Stimulated activated CD8-positive, alpha-beta memory T cell treated with anti-CD3 and anti-CD28 coated beads, Interleukin-12 subunit alpha, Interleukin-12 subunit beta, amount 100 ng/mL, for 24 hours (primary cell): Measurements from ENCODE around the gene SENP5.
A peak's percentile ranks its signal among the peaks of the same experiment; 100 is the strongest.
"Not testable (repeated sequence)": the region's sequence is repeated elsewhere in the genome, so short reads cannot be mapped to it uniquely, and the experiment has no call there.

Source experiments
- DNase-seq: peaks from one replicate; pipeline ENCODE4 v3.0.0-alpha.2; 2020; ENCODE audit errors: extremely low read depth

Gene SENP5, protein sequence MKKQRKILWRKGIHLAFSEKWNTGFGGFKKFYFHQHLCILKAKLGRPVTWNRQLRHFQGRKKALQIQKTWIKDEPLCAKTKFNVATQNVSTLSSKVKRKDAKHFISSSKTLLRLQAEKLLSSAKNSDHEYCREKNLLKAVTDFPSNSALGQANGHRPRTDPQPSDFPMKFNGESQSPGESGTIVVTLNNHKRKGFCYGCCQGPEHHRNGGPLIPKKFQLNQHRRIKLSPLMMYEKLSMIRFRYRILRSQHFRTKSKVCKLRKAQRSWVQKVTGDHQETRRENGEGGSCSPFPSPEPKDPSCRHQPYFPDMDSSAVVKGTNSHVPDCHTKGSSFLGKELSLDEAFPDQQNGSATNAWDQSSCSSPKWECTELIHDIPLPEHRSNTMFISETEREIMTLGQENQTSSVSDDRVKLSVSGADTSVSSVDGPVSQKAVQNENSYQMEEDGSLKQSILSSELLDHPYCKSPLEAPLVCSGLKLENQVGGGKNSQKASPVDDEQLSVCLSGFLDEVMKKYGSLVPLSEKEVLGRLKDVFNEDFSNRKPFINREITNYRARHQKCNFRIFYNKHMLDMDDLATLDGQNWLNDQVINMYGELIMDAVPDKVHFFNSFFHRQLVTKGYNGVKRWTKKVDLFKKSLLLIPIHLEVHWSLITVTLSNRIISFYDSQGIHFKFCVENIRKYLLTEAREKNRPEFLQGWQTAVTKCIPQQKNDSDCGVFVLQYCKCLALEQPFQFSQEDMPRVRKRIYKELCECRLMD

DNA sequence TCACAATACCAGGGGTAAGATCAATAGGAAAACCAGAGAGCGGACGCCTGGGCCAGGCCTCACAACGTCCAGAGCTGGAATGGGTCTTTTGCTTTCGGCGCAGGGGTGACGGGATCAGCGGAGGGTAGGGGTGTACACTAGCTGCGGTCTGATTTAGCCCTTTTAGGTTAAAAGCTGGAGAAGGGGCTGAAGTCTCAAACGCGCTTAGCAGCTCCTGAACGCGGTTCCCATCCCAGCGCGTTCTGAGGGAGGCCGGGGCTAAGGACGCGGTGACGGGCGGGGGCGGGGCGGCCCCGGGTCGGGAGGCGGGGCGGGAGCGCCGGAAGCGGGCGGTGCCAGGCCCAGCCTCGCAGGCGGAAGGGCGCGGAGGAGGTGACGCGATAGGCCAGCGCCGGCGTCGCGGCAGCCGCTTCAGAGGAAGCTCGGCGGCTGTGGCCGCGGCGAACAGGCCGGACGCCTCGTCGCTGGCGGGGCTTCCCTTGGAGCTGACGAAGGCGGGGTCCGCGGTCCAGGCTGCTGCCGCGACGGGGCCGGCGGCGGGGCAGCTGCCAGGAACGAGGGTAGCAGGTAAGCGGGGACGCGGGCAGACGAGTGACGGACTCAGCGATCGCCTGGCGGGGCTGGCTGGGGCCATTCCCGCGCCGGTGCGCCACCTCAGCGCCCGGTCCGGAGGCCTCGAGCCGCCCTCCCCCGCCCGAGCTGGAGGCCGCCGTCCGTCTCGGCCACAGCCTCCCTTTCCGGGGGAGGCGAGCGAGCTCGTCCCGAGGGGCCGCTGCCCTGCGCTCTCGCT lies at the start of gene SENP5:
Gene SENP5, plus strand, starts transcription at position 414 of the 790 bp plus-strand sequence. CDS start 17,262 bp downstream, outside the sequence.
- DNase-seq, result peak; percentile 74

- no peak for DNase-seq
Observed at GRCh38 chr3:196821806-196822355, 45.8 kb upstream of the SENP5 start.

DNA sequence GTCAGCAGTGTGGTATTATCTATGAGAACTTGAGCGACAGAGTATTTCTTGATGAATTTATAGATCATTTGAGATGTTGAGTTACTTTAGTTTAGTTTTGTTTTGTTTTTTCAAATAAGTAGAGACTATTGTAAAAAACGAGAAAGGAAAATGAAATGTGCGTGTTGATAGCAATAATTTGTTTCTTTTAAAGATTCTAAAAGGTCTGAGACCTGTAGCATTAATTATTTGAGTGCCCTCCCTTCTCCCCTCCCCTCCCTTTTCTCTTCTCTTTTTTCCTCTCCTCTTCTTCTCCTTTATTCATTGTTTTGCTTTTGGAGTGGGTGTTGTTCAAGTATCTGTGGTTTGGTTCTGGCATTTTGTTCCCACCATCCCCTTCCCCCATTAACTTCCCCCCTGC lies 38.1 kb upstream of the SENP5 start:
- not testable (repeated sequence) for DNase-seq

DNA sequence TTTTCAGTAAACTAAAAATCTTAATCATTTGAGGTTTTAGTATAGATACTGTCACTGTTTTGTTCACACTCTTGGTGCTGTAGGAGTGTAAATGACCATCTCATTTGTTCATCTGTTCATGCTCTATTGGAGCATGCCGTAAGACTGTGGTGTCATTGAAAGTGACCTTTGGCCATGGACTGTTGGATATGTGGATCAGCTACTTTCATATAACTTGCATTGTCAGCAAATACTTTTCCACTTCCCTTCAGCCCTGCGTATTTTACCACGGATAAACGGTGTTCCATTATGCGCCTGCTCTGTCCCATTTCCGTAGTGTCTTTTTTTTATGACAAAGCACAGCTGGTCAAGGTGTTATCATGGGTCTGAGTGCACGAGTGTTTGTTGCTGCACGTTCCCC lies 32.6 kb upstream of the SENP5 start:
- DNase-seq, result no peak

GRCh38 chr3:196836626-196837025 lies 31.1 kb upstream of the SENP5 start:
- DNase-seq, result not testable (repeated sequence)

GRCh38 chr3:196837819-196838420 lies 29.8 kb upstream of the SENP5 start:
- DNase-seq, result peak; percentile 38

DNA sequence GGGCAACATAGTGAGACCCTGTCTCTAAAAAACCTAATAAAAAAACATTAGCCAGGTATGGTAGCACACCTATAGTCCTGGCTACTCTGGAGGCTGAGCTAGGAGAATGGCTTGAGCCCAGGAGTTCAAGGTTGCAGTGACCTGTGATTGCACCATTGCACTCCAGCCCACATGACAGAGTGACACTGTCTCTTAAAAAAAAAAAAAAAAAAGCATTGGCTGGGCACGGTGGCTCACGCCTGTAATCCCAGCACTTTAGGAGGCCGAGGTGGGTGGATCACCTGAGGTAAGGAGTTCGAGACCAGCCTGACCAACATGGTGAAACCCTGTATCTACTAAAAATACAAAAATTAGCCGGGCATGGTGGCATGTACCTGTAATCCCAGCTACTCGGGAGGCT lies 28.4 kb upstream of the SENP5 start:
- not testable (repeated sequence) for DNase-seq

GRCh38 chr3:196842567-196843434 lies 24.9 kb upstream of the SENP5 start:
- DNase-seq, result no peak

GRCh38 chr3:196843435-196844110 lies 24.1 kb upstream of the SENP5 start:
- DNase-seq, result no peak

GRCh38 chr3:196844235-196845219 lies 23.2 kb upstream of the SENP5 start:
- DNase-seq, result not testable (repeated sequence)

GRCh38 chr3:196848375-196848774 lies 19.3 kb upstream of the SENP5 start:
- not testable (repeated sequence) for DNase-seq

GRCh38 chr3:196849180-196849741 lies 18.5 kb upstream of the SENP5 start:
- DNase-seq, result no peak

DNA sequence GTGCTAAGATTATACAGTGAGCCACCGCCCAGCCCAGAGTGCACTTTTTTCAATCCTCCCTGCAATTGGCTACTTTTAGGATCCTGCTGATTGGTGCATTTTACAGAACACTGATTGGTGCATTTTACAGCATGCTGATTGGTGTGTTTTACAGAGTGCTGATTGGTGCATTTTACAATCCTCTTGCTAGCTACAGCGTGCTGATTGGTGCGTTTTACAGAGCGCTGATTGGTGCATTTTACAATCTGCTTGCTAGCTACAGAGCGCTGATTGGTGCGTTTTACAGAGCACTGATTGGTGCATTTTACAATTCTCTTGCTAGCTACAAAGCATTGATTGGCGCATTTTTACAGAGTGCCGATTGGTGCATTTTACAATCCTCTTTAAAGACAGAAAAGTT lies 4.7 kb upstream of the SENP5 start:
- not testable (repeated sequence) for DNase-seq

DNA sequence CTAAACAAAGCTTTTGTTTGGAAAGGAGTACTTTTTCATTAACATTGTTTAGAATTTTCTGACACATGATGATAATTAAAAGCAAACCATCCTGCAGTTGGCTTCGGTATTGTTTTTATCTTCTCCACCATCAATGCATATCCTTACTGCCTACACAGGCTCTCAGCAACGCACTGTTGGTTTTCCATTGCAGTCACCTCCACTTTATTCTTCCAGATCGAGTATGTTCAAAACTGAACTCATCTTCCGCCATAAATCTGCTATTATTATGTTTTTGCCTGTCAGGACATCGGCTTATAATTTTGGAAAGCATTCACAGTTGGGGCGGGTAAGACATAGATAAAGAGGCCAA lies 589 bp upstream of the SENP5 start:
- no peak for DNase-seq

GRCh38 chr3:196868297-196868661 lies 559 bp downstream of the SENP5 start:
- no peak for DNase-seq

DNA sequence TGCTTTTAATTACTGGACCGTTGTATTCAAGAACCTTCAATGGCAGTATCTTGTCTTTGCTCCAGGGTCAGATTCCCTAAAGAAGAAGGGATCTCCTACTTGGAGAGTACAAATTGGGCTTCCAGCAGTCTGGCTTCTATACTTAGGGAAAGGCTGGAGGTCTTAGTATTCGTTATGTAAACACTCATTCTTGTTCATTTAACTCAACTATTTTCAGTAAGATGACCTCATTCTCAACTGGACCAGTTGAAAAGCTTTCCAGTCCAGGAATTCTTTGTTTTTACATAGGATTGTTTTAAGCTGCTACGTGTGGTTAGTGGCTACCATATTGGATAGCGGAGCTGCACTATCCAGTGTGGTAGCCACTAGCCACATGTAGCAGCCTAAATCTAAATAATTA lies 4.6 kb downstream of the SENP5 start:
- DNase-seq, result no peak

GRCh38 chr3:196874511-196875094 lies 6.9 kb downstream of the SENP5 start:
- not testable (repeated sequence) for DNase-seq

- DNase-seq, result no peak
Observed at GRCh38 chr3:196875258-196875657, 7.5 kb downstream of the SENP5 start.
